GM12878 (cell line): Measurements from ENCODE around the gene EPB41L2. TPM values are rescaled to one million over a fixed set of nuclear protein-coding genes. Genes with fewer than 3 reads are reported as not detected.

ENCODE experiments used
- CBX5 ChIP-seq: sonication (generic); IDR thresholded peaks from 2 replicates; pipeline ENCODE4 v1.6.1; 2016; ENCODE audit warnings: low read depth, moderate library complexity, mild to moderate bottlenecking, inconsistent platforms
- RUNX3 ChIP-seq: IDR thresholded peaks from 2 replicates; pipeline ENCODE4 v1.6.1; 2012; ENCODE audit warnings: low read length, inconsistent platforms
- YY1 ChIP-seq: IDR thresholded peaks from 2 replicates; pipeline ENCODE4 v1.6.1; 2011; ENCODE audit warnings: low read depth, mild to moderate bottlenecking, low read length
- ZNF207 ChIP-seq: fragments of 450-650 bp; IDR thresholded peaks from 2 replicates; pipeline ENCODE4 v1.6.1; 2014; ENCODE audit warnings: antibody characterized with exemption, mild to moderate bottlenecking, borderline replicate concordance
- polyA plus RNA-seq, 11 experiments: library from polyadenylated mRNA; depleted of rRNA in 4 of 11; unstranded in 6 of 11; stranded (reverse) in 5 of 11; fragments of >200 nt; fragmentation: Nextera tagmentation in 4 of 11; fragmentation: Illumina TruSeq in 1 of 11; extraction: Ambion mirVana in 4 of 11; extraction: Trizol in 1 of 11; gene quantifications; 1 replicate in 1 of 11; 2 replicates in 10 of 11; pipeline versions ENCODE4 v1.2.1 to v1.2.3, GENCODE V29; 2011 to 2016; ENCODE audit warnings: inconsistent platforms in 2 of 11, missing spikeins in 2 of 11, low read depth in 1 of 11
- total RNA-seq, 4 experiments: library from RNA; depleted of rRNA in 3 of 4; stranded (reverse); fragments of >200 nt in 3 of 4; fragmentation: Illumina TruSeq in 1 of 4; extraction: Trizol in 1 of 4; gene quantifications; 2 replicates each; pipeline versions ENCODE4 v1.2.1 to v1.2.3, GENCODE V29; 2013 to 2021
- TF ChIP-seq, protein P1 (sequence below): IDR thresholded peaks from 2 replicates; pipeline ENCODE4 v1.6.1; 2012; ENCODE audit warnings: low read depth, low read length, improper control_type of control experiment
- TF ChIP-seq, protein P2 (sequence below): fragments of 450-650 bp; IDR thresholded peaks from 2 replicates; pipeline ENCODE4 v1.6.1; 2018; ENCODE audit warnings: borderline replicate concordance, mild to moderate bottlenecking; ENCODE audit not compliant: partially characterized antibody
- TF ChIP-seq, protein P3 (sequence below): IDR thresholded peaks from 2 replicates; pipeline ENCODE4 v1.6.1; 2011; ENCODE audit warnings: borderline replicate concordance, low read depth, mild to moderate bottlenecking, moderate library complexity, low read length; ENCODE audit not compliant: insufficient read depth, poor library complexity, severe bottlenecking

EPB41L2 gene
- total and polyA plus RNA-seq, 10 of the 15 experiments (the other 5 are each of a cell fraction or from before 2014, with no cell fraction given) = 7.4 to 41.6 (median 19.0) TPM

DNA sequence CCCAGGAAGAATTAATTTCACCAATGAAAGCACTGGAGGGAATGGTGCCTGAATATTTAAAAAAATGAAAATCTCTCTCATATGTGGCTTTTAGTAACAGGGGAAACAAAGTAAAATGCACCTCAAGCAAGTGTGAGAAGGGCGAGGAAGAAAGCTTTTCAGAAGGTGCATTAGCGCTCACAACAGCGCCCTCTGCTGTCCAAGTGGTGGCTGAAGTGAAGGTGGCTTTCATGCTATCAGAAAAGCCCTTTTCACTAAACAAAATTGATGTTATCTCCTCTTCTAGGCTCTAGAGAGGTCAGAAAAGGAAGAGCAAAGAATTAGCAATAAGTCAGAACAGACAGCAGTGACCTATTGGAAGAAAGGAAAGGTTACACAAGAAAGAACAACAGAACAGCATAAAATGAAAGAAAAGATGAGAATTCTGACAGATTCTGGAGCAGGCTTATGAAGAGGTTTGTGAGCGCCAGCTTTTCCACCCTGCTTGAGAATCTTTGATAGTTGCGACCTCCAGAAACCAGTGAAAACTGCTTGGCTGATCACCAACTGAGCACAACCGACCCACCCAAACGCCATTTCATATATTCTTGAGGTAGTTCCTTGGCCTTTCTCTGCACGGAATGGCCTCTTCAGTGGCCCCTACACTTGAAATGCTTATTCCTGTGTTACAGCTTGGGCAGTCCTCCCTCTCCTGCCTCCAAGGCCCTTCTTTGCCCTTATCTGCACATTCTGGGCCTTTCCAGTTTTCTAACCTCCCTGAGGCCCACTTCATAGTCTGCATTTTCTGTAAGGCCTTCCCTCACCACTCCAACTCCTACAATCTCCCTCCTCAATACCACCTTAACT is 190.6 kb downstream of the EPB41L2 start (continued):
- TF ChIP-seq RUNX3 (no peak), YY1 (peak; percentile 26; the same call in 1 of the 2 replicates), CBX5 (no peak), ZNF207 (no peak)
- TF ChIP-seq, protein P1, sequence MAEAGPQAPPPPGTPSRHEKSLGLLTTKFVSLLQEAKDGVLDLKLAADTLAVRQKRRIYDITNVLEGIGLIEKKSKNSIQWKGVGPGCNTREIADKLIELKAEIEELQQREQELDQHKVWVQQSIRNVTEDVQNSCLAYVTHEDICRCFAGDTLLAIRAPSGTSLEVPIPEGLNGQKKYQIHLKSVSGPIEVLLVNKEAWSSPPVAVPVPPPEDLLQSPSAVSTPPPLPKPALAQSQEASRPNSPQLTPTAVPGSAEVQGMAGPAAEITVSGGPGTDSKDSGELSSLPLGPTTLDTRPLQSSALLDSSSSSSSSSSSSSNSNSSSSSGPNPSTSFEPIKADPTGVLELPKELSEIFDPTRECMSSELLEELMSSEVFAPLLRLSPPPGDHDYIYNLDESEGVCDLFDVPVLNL = no peak
- TF ChIP-seq, protein P2, sequence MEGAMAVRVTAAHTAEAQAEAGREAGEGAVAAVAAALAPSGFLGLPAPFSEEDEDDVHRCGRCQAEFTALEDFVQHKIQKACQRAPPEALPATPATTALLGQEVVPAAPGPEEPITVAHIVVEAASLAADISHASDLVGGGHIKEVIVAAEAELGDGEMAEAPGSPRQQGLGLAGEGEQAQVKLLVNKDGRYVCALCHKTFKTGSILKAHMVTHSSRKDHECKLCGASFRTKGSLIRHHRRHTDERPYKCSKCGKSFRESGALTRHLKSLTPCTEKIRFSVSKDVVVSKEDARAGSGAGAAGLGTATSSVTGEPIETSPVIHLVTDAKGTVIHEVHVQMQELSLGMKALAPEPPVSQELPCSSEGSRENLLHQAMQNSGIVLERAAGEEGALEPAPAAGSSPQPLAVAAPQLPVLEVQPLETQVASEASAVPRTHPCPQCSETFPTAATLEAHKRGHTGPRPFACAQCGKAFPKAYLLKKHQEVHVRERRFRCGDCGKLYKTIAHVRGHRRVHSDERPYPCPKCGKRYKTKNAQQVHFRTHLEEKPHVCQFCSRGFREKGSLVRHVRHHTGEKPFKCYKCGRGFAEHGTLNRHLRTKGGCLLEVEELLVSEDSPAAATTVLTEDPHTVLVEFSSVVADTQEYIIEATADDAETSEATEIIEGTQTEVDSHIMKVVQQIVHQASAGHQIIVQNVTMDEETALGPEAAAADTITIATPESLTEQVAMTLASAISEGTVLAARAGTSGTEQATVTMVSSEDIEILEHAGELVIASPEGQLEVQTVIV = no peak
- TF ChIP-seq, protein P3, sequence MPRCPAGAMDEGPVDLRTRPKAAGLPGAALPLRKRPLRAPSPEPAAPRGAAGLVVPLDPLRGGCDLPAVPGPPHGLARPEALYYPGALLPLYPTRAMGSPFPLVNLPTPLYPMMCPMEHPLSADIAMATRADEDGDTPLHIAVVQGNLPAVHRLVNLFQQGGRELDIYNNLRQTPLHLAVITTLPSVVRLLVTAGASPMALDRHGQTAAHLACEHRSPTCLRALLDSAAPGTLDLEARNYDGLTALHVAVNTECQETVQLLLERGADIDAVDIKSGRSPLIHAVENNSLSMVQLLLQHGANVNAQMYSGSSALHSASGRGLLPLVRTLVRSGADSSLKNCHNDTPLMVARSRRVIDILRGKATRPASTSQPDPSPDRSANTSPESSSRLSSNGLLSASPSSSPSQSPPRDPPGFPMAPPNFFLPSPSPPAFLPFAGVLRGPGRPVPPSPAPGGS = no peak
